Heart left ventricle (tissue), 13 donors: Measurements from ENCODE around the gene RAB3C.

ENCODE experiments used
- CTCF ChIP-seq, 12 donors: fragments of 200-600 bp; sonication (generic) in 4 of 12; IDR thresholded peaks; one replicate each; pipeline versions ENCODE4 v1.5.0 to v1.8.0; 2018 to 2022; ENCODE audit warnings: antibody characterized with exemption in 12 of 12, mild to moderate bottlenecking in 5 of 12
- POLR2A ChIP-seq, 2 donors: fragments of 450-650 bp; IDR thresholded peaks; one replicate each; pipeline ENCODE4 v1.6.1; 2017; ENCODE audit warnings: antibody characterized with exemption in 2 of 2, mild to moderate bottlenecking in 2 of 2, moderate library complexity in 2 of 2
- donor health status: ischemic (EF 13 %, LVEDD 7.1; RV severe dilation, severe dysfunction).
- donor health status: DM: no; HTN: yes; CAD: no.
- donor health status: DM: no; HTN: no; CAD: no.
- donor health status: ischemic (EF 25% LVEDD 6.9; RV normal size, moderate dysfunction).
- donor health status: ischemic (EF 25% LVEDD 5.7; RV mildly dilated, moderate dysfunction).
- donor health status: ischemic (EF 35%, LVEDD 5.7; RV mildly dilated, moderate dysfunction).
- donor health status: nonischemic (EF 11% LVEDD 7.7; RV severe dilation, severe dysfunction).
- donor health status: DM: yes; HTN: yes; CAD: no.
- donor health status: PGD.
- donor health status: ischemic (EF 29% LVEDD 5.4; RV normal size, mild dysfunction).
- donor health status: nonischemic (EF 23%, LVEDD 6.1; RV moderate dilation, normal function).

- TF ChIP-seq CTCF (IDR thresholded peaks at IDR 0.05) (no peak), POLR2A (IDR thresholded peaks at IDR 0.05) (no peak)
These were observed 221.4 kb downstream of the RAB3C start for GRCh38 chr5:58804291-58804690.
